Activated T-helper 1 cell treated with anti-CD3 and anti-CD28 coated beads, Interleukin-2, amount 50 U/mL, for 16 hours (primary cell): ENCODE results near the gene TM4SF1.
"Not testable (repeated sequence)": the region's sequence is repeated elsewhere in the genome, so short reads cannot be mapped to it uniquely, and the experiment has no call there.

Experiments used
- DNase-seq, 2 donors: peaks; one replicate each; pipeline ENCODE4 v3.0.0-alpha.2; 2020; ENCODE audit warnings: low read depth in 1 of 2, low spot score in 1 of 2

The TM4SF1 gene

DNA sequence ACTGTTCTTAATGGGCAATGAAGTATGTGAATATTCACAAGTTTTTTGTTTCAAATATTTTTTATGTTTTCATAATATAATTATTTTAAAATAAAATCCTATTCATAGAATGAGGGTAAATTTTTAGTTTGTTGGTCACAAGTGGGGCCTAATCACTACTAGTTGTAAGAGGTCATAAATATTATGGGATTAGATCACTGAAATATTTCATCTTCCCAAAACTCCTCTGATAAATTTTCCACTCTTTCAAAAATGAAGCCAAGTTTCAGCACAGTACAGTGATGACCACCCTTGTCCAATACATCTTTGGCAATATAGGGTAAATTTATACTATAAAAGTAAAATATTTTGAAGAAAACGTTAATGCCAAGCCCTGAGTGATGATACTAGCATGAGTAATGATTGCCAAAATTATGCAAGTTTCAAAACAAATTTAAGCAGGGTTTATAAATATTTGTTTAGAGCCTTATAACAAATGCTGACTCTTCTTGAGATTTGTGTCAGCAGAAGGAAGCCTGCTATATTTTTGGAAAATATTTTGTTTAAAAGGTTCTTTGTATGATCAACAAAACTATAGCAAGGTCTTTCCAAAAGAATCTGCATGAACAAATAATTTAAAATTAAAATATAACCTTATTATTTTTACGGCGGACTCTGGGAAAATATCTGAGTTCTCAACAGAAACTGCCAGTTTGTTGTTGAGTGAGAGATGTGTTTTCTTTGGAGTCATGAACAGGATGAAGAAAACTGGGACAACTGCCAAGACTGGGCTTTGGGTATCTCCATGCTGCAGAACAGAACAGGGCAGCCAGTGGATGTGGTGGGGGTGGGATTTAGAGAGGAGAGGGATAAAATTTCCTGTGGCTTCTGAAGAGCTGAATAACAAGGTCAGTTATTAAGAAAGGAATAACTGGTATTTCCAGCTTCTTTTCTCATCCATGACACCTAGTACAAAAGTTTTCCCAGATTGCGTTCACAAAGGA lies 17.9 kb upstream of the TM4SF1 start:
- DNase-seq = no peak

DNA sequence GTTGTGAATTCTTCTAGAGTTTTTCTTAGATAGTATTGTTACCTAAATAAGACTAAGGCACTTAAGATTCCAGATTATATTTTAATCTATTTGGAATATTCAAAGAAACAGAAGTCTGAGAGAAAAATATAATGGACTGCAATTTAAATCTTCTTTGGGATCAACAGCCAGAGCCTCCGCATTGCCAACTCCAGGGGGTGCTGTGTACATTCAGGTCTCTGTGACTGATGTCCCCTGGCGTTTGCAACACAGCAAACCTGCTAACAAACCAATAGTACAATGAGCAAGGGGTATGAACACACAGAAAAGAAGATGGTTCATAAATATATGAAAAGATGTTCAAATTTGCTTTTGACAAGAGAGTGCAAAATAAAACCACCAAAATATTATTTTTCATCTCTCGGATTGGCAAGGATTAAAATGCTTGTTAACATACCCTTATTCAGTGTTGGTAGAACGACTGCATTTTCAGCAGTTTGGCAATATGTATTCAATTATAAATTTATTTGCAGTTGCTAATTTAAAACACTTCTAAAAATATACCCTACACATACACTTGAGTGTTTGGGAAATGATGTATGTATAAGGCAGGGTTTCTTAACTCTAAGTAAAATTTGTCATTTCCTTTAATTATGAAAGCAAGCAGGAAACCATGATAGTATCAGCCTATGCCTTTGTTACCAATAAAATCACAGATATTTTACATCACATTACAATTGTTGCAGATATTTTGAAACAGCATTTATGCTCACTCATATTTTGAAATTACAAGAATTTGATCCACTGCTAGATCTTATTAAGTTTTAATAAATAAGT lies 16.1 kb upstream of the TM4SF1 start:
- no peak for DNase-seq

DNA sequence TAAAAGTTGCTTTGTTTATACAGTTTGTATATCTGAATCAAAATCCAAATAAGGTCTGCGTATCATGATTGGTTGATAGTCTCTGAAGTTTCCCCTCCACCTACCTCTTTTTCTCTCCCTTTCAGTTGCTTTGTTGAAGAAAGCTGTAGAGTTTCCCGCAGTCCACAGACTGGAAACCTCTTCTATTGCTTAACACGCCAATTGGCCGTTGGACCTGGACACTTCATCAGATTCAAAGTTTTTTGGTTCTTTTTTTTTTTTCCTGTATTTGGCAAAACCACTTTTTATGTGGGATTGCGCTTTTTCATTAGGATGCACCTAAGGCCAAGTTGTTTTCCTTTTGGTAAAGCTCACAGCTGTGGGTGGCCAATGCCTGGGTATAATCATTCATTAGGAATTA lies 14.5 kb upstream of the TM4SF1 start:
- no peak for DNase-seq

DNA sequence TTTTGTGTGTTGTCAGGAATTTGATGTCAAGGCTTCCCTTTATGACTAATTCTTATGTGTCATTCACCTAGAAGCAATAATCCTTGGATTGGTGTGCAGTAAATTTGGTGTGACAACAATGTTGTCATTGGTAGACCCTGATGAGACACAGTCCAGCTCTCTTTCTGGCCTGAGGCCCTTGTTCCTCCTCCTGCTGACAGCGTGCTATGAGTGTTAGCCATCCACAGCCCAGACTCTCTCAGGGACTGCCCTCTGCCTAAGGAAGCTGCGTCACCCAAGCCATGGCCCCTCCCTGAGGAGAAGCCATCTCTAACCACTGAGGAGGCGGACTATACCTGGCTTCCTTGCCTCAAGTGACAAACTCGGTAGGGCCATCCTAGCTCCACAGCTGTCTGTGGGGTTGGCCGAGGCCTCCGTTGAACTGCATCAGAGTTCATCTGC lies 13.3 kb upstream of the TM4SF1 start:
- no peak for DNase-seq

DNA sequence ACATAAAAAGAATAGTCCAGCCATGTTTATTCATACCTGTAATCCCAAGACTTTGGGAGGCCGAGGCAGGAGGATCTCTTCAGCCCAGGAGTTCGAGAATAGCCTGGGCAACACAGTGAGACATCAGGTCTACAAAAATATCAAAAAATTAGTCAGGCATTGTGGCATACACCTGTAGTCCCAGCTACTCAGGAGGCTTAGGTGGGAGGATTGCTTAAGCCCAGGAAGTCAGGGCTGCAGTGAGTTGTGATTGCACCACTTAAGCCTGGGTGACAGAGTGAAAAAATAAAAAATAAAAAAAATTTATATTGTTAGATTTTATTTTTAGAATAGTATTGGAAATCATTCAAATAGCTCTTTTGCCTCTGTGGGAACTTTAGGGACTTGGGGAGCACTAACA lies 12.8 kb upstream of the TM4SF1 start:
- no peak for DNase-seq

DNA sequence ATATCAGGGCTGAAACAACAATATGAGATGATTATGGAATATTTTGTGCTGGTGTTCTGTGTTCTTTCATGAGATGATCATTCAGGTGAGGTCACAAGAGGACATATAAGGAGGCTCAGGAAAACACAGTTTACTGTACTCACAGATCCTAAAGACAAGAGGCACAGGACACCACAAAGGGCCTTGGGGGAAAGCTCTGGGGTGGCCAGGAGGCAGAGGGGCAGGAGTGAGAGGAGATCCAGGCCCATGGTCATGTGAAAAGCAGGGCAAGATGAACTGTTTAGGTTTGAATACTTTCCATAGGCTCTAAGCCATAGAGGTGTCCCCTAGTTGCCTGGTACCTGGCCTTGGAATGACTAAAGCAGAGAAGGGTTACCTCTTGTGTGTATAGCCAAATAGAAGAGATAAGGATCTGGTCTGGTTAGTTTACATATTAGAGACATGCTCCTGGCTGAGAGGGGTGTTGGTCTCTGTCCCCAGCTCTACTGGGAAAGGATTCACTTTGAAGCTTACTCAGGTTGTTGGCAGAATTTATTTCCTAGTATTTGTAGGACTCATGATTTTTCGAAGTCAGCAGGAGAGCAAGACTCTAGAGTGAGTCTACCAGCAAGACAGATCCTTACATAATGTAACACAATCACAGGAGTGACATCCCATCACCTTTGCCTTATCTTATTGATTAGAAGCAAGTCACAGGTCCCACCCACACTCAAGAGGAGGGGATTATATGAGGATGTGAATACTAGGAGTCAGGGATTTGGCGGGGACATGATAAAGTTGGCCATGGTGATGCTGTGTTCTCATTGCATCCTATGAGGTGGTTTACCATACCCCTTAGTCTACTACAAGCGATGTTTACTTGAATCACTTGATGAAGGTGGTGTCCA lies 11.3 kb upstream of the TM4SF1 start:
- no peak for DNase-seq

DNA sequence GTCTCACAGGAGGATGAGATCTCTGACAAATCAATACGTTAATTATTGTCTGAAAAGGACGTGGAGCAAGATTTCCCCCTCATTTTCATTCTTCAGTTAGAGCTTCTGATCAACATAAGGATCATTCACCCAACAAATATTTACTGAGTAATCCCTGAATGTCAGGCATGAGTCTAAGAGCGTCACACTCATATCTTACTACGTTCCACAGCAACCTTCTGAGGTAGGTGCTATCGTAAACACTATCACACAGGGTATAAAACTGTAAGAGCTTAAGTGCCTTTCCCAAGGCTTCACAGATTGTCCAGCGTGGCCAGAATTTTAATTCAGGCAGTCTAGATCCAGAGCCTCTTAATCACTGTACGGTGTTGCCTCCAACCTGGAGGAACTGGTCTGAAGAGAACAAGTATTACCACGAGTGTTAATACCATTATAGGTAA lies 10.6 kb upstream of the TM4SF1 start:
- no peak for DNase-seq

DNA sequence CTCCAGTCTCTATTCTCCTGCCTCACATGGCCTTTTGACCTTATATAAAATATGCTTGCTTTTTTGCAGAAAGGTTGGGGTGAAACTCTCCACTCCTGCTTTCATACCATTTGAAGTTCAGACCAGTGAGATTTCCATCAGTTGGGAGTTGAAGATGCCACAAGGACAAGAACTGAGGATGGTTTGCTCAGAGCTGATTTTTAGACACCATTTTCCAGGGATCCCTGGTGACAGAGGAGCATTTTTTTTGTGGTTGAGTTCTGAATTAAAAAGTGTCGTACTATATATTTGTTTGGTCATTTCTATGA lies 8.8 kb upstream of the TM4SF1 start:
- DNase-seq = no peak

DNA sequence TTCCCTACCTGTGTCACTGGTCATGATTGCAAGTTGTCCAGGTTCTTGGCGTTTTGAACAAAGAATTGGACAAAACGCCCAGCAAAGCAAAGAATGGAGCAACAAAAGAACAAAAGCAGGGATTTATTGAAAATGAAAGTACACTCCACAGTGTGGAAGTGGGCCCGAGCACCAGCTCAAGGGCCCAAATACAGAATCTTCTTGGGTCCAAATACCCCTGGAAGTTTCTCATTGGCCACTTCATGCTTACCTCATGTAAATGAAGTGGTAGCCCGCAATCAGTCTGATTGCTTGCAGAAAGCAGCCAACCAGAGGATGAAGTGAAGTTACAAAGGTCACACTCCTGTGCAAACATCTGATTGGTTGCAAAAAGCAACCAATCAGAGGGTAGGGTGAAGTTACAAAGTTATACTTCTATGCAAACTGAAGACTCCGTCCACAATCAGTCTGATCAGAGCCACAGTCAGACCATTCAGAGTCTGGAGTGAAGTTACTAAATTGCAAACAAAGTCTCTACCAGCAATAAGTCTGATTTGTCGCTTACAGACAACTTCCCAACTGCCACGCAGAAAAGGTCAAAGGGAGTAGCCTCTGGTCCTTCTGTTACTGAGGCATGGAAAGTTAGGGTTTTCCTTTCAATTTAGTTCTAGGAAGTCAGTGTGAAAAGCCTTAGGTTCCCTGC lies 8.3 kb upstream of the TM4SF1 start:
- DNase-seq = no peak

DNA sequence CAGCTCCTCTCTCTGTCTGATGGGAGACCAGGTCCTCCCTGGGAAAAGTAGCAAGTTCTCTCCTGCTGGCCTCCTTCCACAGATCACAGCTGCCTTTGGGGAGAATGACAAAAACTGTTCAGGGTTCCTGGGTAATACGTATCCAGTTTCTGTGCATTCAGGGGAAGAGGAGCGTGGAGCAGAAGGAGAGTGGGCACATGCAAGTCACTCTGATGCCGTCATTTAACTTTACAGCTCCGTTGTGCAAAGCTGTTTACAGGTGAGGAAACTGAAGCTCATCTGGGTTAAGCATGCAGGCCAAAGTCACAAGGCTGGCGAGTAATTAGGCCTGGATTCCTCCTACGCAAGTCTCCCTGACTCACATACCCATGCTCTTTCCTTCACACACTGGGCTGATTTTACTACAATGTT lies 7.5 kb upstream of the TM4SF1 start:
- no peak for DNase-seq

DNA sequence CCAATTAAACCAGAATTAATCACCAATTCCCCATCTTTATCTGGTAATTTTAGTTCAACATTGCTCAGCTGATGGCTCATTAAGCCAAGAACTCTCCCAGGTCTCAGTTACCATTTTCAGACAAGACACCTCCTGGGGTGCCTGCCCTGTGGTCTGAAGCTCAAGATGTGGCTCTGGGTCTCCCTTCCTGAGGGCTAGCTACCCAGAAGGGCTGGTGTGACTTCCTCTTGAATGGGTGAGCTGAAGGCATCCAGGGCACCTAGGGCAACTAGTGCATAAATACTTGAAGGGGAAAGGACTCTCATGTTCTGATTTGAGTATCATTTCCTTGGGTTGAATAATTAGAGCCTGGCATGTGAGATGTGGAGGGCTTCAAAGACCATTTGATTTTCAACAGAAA lies 6.7 kb upstream of the TM4SF1 start:
- DNase-seq = no peak

DNA sequence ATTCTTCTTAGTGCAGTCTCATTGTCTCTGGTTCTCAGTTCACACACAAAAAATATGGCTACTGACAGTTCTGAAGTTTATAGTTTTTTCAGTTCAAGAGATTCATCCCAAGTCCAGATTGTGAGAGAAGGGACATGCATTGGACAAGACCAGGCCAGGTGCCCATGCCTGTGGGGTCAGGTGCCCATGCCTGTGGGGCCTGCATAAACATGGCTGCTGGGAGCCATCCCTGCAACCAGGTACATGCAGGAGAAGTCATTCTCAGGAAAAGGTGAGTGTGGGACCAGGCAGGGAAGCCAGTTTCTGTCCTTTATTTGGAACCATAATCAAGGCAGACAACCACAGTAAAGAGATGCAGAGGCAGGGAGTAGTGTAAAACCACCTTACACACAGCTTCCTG lies 6.3 kb upstream of the TM4SF1 start:
- no peak for DNase-seq

DNA sequence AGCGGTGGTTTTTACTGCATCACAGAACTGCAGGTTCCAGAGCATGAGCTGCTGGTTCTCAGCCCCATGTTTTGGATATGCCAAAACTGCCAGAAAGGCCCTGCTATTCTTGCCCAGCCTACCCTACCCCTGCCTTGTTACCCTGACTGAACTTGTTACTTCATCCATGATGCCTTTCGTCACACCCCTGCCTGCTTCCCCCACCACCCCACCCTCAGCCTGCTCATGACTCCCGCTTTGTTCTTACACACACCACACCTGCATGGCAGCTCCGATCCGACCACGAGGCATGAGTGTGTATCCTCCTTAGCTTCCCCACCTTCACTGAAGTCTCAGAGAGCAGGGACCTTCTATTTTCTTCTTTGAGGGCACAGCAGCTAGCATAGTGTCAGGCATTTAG lies 5.1 kb upstream of the TM4SF1 start:
- DNase-seq = no peak

DNA sequence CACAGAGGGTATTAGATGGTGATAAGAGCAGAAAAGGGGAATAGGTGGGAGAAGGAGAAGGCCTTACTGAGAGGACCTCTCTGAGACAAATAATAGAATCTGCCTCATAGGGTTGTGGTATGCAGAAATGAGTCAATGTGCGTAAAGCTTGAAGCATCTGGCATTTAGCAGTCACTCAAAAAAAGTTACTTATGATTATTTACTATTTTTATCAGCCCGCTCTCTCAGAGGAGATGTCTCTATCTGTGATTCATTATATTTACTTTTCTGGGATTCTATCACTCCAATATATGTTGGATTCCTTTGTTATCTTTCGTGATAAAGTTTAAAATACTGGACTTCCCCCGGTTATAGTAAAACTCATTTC lies 4.6 kb upstream of the TM4SF1 start:
- DNase-seq = no peak

DNA sequence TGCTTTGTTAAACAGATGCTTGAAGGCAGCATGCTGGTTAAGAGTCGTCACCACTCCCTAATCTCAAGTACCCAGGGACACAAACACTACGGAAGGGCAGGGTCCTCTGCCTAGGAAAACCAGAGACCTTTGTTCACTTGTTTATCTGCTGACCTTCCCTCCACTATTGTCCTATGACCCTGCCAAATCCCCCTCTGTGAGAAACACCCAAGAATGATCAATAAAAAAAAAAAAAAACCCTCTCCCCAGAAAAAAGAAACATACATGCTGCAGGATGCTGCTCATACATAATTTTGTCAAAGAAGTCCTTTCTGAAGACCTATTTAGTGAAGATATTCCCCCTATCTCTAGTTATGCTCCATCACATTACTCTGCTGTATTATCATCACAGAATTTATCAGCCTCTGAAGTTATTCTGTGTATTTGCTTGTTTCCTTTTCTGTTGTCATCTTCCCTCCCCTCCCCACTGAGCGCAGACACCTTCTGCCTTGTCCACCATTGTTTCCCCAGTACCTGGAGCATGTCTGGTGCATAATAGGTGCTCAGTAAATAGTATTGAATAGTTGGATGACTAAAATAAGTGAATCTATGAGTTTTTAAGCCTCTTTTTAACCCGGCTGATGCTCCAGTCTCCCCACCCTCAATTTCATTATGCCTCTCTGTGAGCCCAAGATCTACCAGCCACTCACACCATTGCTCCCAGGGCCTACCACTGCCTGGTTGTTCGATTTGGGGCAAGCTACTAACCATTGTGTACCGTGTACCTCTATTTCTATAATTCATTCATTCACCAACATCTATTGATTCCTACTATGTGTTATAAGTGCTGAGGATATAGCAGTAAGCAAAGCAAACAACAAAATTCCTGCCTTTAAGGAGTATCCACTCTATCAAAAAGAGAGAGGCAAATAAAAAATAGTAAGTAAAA lies 4.0 kb upstream of the TM4SF1 start:
- DNase-seq = no peak

DNA sequence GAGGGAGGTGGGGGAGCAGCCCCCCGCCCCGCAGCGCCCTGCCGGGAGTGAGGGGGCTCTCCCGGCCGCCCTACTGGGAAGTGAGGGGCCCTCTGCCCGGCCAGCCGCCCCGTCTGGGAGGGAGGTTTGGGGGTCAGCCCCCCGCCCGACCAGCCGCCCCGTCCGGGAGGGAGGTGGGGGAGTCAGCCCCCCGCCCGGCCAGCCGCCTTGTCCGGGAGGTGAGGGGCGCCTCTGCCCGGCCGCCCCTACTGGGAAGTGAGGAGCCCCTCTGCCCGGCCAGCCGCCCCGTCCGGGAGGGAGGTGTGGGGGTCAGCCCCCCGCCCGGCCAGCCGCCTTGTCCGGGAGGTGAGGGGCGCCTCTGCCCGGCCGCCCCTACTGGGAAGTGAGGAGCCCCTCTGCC lies 2.8 kb upstream of the TM4SF1 start:
- not testable (repeated sequence) for DNase-seq

DNA sequence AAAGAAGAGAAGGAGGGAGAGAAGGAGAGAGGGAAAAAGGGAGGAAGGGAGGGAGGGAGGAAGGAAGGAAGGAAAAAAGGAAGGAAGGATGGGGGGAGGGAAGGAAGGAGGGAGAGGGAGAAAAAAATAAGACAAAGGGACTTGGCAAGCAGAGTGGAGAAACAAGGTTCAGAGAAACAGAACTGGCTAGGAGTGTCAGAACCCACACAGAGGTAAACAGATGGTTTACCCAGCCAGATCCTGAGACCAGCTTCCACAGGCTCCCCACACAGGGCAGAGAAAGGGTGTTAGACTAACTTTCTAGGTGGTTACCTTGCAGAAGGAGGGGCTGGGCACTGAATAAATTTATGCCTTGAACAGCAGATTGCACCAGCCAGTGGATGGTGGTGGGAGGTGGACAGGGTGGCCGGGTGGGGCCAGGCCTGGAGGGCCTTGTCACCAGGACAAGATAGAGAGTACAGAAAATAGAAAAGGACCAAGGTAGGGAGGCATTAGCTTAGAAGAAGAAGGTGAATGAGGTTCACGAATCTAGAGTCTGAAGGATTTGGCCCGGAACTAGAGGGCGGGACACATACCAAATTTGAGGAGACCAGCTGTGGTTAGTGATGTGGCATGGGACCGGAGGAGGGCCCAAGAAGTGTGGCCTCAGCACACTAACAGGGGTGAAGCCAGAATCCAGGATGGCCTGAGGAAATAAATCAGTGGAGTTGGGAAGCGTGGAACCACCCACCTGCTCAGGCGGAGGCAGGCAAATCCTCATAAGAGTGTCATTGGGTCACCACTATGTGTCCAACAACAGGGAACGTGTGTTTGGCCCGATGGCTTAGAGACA lies 1.2 kb upstream of the TM4SF1 start:
- no peak for DNase-seq

DNA sequence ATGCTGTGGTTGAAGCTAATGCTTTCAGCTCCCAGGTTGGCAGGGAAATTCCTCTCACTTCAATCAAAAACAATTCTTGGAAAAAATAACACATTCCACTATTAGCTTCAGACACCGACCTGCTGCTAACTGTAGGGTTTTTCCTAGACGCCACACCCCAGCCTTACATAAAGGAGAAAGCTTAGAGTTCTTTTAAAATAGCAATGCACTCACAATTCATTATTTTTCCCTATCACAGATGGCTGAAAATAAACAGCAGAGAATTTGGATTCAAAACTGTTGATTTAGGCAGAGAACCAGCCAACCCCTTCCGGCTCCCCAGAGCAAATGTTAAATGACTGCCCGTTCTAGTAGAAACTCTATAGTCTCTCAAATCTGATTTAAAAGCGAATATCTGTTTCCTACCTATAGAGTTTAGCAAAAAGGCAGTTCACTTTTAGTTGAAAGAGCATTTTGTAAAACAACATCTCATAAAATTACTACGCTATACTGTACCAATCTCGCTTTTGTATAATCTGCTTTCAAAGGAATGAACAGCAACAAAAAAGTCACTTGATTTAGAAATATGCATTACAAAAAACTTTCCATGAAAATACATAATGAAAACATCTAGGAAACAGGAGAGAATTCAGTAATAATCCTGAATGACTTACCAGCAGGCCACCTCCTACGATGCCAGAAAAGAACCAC lies 586 bp downstream of the TM4SF1 start:
- DNase-seq = no peak
